ENCODE results near the gene SOCS1.

SOCS1 gene

GRCh38 chr16:11242658-11243057 is 13.3 kb downstream of the SOCS1 start:
- DNase-seq: no peak

GRCh38 chr16:11241480-11242204 is 14.4 kb downstream of the SOCS1 start:
- DNase-seq: no peak

GRCh38 chr16:11240636-11241473 is 15.1 kb downstream of the SOCS1 start:
- no peak for DNase-seq

- no peak for DNase-seq
These were observed 16.1 kb downstream of the SOCS1 start for GRCh38 chr16:11239644-11240632.

GRCh38 chr16:11238272-11239202 is 17.5 kb downstream of the SOCS1 start:
- no peak for DNase-seq

- no peak for DNase-seq
These were observed 19.3 kb downstream of the SOCS1 start for GRCh38 chr16:11236461-11237254.

- DNase-seq: no peak
These were observed 20.4 kb downstream of the SOCS1 start for GRCh38 chr16:11235703-11235991.

GRCh38 chr16:11234884-11235702 is 20.9 kb downstream of the SOCS1 start:
- DNase-seq: no peak

GRCh38 chr16:11233727-11234376 is 22.2 kb downstream of the SOCS1 start:
- DNase-seq: peak; percentile 66

- DNase-seq: peak; percentile 90
These were observed 22.9 kb downstream of the SOCS1 start for GRCh38 chr16:11232852-11233726.

- no peak for DNase-seq
These were observed 23.6 kb downstream of the SOCS1 start for GRCh38 chr16:11232302-11232851.

- DNase-seq: no peak
These were observed 24.5 kb downstream of the SOCS1 start for GRCh38 chr16:11231367-11231970.

- DNase-seq: no peak
These were observed 26.1 kb downstream of the SOCS1 start for GRCh38 chr16:11229906-11230305.

- no peak for DNase-seq
These were observed 26.6 kb downstream of the SOCS1 start for GRCh38 chr16:11229432-11229831.

GRCh38 chr16:11225677-11226549 is 30.1 kb downstream of the SOCS1 start:
- DNase-seq: no peak

- peak; percentile 73 for DNase-seq
These were observed 30.9 kb downstream of the SOCS1 start for GRCh38 chr16:11224894-11225676.

Data from activated T-cell treated with anti-CD3 and anti-CD28 coated beads, Interleukin-2, amount 50 U/mL, for 1 hour (primary cell).